Erythroblast (primary cell): ENCODE data around the gene ITGB1.

Source experiments
- DNase-seq, 2 experiments: peaks; one replicate each; lab custom pipeline; 2025; lab: John Stamatoyannopoulos, UW
- GATA1 ChIP-seq: IDR thresholded peaks from 2 replicates; pipeline ENCODE4 v1.6.1; 2011; ENCODE audit warnings: low read depth, mild to moderate bottlenecking, control low read depth, low read length, moderate library complexity
- POLR2A ChIP-seq: IDR thresholded peaks from 2 replicates; pipeline ENCODE4 v1.6.1; 2011; ENCODE audit warnings: mild to moderate bottlenecking, low read length

ITGB1 gene

GRCh38 chr10:32970910-32971309 is 12.9 kb upstream of the ITGB1 start:
- TF ChIP-seq POLR2A (no peak), GATA1 (no peak)
- DNase-seq: no peak

- DNase-seq: no peak
Measured at GRCh38 chr10:32964270-32964669, 6.2 kb upstream of the ITGB1 start.

GRCh38 chr10:32963096-32963495 is 5.1 kb upstream of the ITGB1 start:
- DNase-seq: no peak
- TF ChIP-seq POLR2A (no peak), GATA1 (no peak)

More at GRCh38 chr10:32964270-32964669, 6.2 kb upstream of the ITGB1 start:
- no peak for TF ChIP-seq POLR2A
- TF ChIP-seq GATA1: no peak

- no peak for DNase-seq
- TF ChIP-seq POLR2A: no peak
- no peak for TF ChIP-seq GATA1
Measured at GRCh38 chr10:32962521-32962920, 4.5 kb upstream of the ITGB1 start.

GRCh38 chr10:32961895-32962369 is 3.9 kb upstream of the ITGB1 start:
- DNase-seq: peak in 1 of 2 experiments; percentile 29
- TF ChIP-seq GATA1: no peak
- TF ChIP-seq POLR2A: no peak

GRCh38 chr10:32961343-32961894 is 3.4 kb upstream of the ITGB1 start:
- no peak for TF ChIP-seq GATA1
- no peak for TF ChIP-seq POLR2A
- no peak for DNase-seq

- TF ChIP-seq GATA1 (no peak), POLR2A (no peak)
Measured at GRCh38 chr10:32960022-32960421, 2.0 kb upstream of the ITGB1 start.

GRCh38 chr10:32959006-32959920 is 1.2 kb upstream of the ITGB1 start:
- DNase-seq: peak in 1 of 2 experiments; percentile 36
- TF ChIP-seq GATA1 (no peak), POLR2A (no peak)

More at GRCh38 chr10:32960022-32960421, 2.0 kb upstream of the ITGB1 start:
- peak; percentile 33 to 40 for DNase-seq

GRCh38 chr10:32957341-32958084 is 517 bp downstream of the ITGB1 start:
- DNase-seq: peak; percentile 79 to 85
- TF ChIP-seq GATA1 (no peak), POLR2A (no peak)

GRCh38 chr10:32956365-32957197 is 1.4 kb downstream of the ITGB1 start:
- TF ChIP-seq GATA1: no peak
- no peak for TF ChIP-seq POLR2A
- peak in 1 of 2 experiments; percentile 50 for DNase-seq

- no peak for TF ChIP-seq GATA1
- TF ChIP-seq POLR2A: no peak
- DNase-seq: no peak
Measured at GRCh38 chr10:32955790-32956189, 2.2 kb downstream of the ITGB1 start.

GRCh38 chr10:32955299-32955772 is 2.7 kb downstream of the ITGB1 start:
- peak; percentile 23 to 38 for DNase-seq
- no peak for TF ChIP-seq GATA1
- TF ChIP-seq POLR2A: no peak
